Erythroblast (primary cell): ENCODE results near the gene UBE2Q1.

Experiments used
- GATA1 ChIP-seq: IDR thresholded peaks from 2 replicates; pipeline ENCODE4 v1.6.1; 2011; ENCODE audit warnings: low read depth, mild to moderate bottlenecking, control low read depth, low read length, moderate library complexity
- POLR2A ChIP-seq: IDR thresholded peaks from 2 replicates; pipeline ENCODE4 v1.6.1; 2011; ENCODE audit warnings: mild to moderate bottlenecking, low read length

- TF ChIP-seq POLR2A (no peak), GATA1 (no peak)
These were observed 32.7 kb upstream of the UBE2Q1 start for GRCh38 chr1:154591206-154591605.
